ENCODE data around the gene NLN. TPM values are rescaled to one million over a fixed set of nuclear protein-coding genes. Genes with fewer than 3 reads are reported as not detected.

NLN gene
- total RNA-seq, 4 donors from 2014 or later = 20.4 to 29.9 (median 27.9) TPM

DNA sequence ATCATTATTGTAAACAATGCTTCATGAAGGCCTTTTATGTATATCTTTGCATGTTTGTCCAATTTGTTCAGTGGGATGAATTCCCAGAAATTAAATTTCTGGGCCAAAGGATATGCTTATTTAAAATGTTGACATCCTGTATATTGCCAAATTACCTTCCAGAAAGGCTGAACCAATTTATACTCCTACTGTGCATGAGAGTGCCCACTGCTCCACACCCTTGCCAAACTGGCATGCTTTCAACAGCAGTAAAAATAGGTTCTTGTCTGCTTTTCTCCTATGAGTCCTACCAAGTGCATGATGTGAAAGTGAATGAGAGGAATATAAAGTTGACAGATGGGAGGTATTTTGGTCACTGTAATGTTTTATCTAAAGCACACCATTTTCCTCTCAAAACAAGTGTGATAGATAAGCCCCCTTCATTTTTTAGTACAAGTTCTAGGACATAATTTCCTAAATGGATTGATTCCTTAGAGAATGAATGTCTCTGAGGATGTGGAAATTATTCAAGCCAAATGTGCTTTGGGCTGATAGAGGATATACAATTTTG, 133.8 kb downstream of the NLN start:
- Histone ChIP-seq H3K27ac (no peak overlapping the region), H3K4me3 (no peak overlapping the region), H3K27me3 (no peaks in the 10 kb centered on the region), H3K36me3 (no peaks in the 10 kb centered on the region), H3K9me3 (no peaks in the 10 kb centered on the region), H3K4me1 (no peaks in the 10 kb centered on the region)
- ATAC-seq = no peak
- in situ Hi-C loops (cut with MboI; ENCODE audit: low sequenced_read_pairs in 4 of 4) (no loop called here), intact Hi-C loops (cut with DNase I; ENCODE audit: low total_unique reads) (no loop called here)
- TF ChIP-seq POLR2A (IDR thresholded peaks at IDR 0.05) = no peak
- no peak for TF ChIP-seq CTCF (IDR thresholded peaks at IDR 0.05 in 4 of 5, conservative IDR thresholded peaks at IDR 0.05 in 1 of 5)
- no peak for DNase-seq

- Histone ChIP-seq H3K27ac (no peak overlapping the region), H3K27me3 (no peaks in the 10 kb centered on the region), H3K4me3 (no peak overlapping the region), H3K36me3 (no peaks in the 10 kb centered on the region), H3K4me1 (no peaks in the 10 kb centered on the region), H3K9me3 (no peaks in the 10 kb centered on the region)
- DNase-seq (no peak), ATAC-seq (no peak)
- intact Hi-C loops (cut with DNase I; ENCODE audit: low total_unique reads) (no loop called here), in situ Hi-C loops (cut with MboI; ENCODE audit: low sequenced_read_pairs in 4 of 4) (no loop called here)
- no peak for TF ChIP-seq CTCF (IDR thresholded peaks at IDR 0.05 in 4 of 5, conservative IDR thresholded peaks at IDR 0.05 in 1 of 5)
- TF ChIP-seq POLR2A (IDR thresholded peaks at IDR 0.05) = no peak
These were observed 134.5 kb downstream of the NLN start for GRCh38 chr5:65856520-65856919.

- ATAC-seq = no peak
- TF ChIP-seq CTCF (IDR thresholded peaks at IDR 0.05 in 4 of 5, conservative IDR thresholded peaks at IDR 0.05 in 1 of 5) = no peak
- Histone ChIP-seq H3K27ac (no peak overlapping the region), H3K27me3 (no peaks in the 10 kb centered on the region), H3K9me3 (no peaks in the 10 kb centered on the region), H3K4me1 (no peaks in the 10 kb centered on the region), H3K36me3 (no peaks in the 10 kb centered on the region), H3K4me3 (no peak overlapping the region)
- in situ Hi-C loops (cut with MboI; ENCODE audit: low sequenced_read_pairs in 4 of 4) = no loop called here
- intact Hi-C loops (cut with DNase I; ENCODE audit: low total_unique reads) = no loop called here
- no peak for DNase-seq
These were observed 136.3 kb downstream of the NLN start for GRCh38 chr5:65858316-65858715.

- in situ Hi-C loops (cut with MboI; ENCODE audit: low sequenced_read_pairs in 4 of 4) = no loop called here
- no peak overlapping the region for H3K27ac ChIP-seq
- ATAC-seq (no peak), DNase-seq (no peak)
- H3K4me3 ChIP-seq = no peak overlapping the region
- no peaks in the 10 kb centered on the region for H3K4me1 ChIP-seq
- no peaks in the 10 kb centered on the region for H3K36me3 ChIP-seq
- intact Hi-C loops (cut with DNase I; ENCODE audit: low total_unique reads) = no loop called here
- H3K9me3 ChIP-seq = no peaks in the 10 kb centered on the region
- H3K27me3 ChIP-seq = no peaks in the 10 kb centered on the region
- TF ChIP-seq POLR2A (IDR thresholded peaks at IDR 0.05) (no peak), CTCF (IDR thresholded peaks at IDR 0.05 in 4 of 5, conservative IDR thresholded peaks at IDR 0.05 in 1 of 5) (no peak)
These were observed 139.8 kb downstream of the NLN start for GRCh38 chr5:65861830-65862241.

GRCh38 chr5:65862384-65862783, 140.4 kb downstream of the NLN start:
- intact Hi-C loops (cut with DNase I; ENCODE audit: low total_unique reads) = no loop called here
- DNase-seq (no peak), ATAC-seq (no peak)
- no peaks in the 10 kb centered on the region for H3K27me3 ChIP-seq
- no peak for TF ChIP-seq CTCF (IDR thresholded peaks at IDR 0.05 in 4 of 5, conservative IDR thresholded peaks at IDR 0.05 in 1 of 5)
- no peak for TF ChIP-seq POLR2A (IDR thresholded peaks at IDR 0.05)
- in situ Hi-C loops (cut with MboI; ENCODE audit: low sequenced_read_pairs in 4 of 4) = no loop called here
- no peak overlapping the region for H3K4me3 ChIP-seq
- H3K36me3 ChIP-seq = no peaks in the 10 kb centered on the region
- no peaks in the 10 kb centered on the region for H3K9me3 ChIP-seq
- H3K4me1 ChIP-seq = no peaks in the 10 kb centered on the region
- no peak overlapping the region for H3K27ac ChIP-seq

All from gastrocnemius medialis (tissue), 4 donors.